Jurkat, Clone E6-1 (cell line): ENCODE results near the gene NPHP4.

Source experiments
- DNase-seq: peaks from one replicate; pipeline ENCODE4 v3.0.0-alpha.2; 2011; ENCODE audit warnings: low read depth, low spot score
- H3K4me3 ChIP-seq: 2 replicates; pipeline ENCODE4 v1.5.1; 2011; ENCODE audit warnings: mild to moderate bottlenecking, low read length, control low read depth, moderate library complexity

NPHP4 gene

DNA sequence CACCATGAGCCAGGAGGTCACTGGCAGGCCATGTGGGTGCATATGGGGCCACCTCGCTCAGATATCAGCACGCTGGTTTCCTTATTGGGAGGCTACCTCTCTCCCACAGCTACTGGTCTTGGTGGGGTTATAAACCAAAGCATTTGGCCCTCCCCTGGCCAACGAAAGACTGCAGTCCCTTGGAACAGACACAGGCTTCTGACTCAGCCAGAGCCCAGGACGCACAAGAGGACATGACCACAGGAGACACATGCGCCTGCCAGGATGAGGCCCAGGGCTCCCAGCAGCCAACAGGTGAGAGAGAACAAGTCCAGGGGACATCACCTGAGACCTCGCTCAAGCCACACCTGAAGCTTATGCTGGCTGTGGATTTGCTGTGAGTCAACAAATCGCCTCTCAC lies 13.8 kb downstream of the NPHP4 start:
- H3K4me3 ChIP-seq = no peak overlapping the region
- no peak for DNase-seq

DNA sequence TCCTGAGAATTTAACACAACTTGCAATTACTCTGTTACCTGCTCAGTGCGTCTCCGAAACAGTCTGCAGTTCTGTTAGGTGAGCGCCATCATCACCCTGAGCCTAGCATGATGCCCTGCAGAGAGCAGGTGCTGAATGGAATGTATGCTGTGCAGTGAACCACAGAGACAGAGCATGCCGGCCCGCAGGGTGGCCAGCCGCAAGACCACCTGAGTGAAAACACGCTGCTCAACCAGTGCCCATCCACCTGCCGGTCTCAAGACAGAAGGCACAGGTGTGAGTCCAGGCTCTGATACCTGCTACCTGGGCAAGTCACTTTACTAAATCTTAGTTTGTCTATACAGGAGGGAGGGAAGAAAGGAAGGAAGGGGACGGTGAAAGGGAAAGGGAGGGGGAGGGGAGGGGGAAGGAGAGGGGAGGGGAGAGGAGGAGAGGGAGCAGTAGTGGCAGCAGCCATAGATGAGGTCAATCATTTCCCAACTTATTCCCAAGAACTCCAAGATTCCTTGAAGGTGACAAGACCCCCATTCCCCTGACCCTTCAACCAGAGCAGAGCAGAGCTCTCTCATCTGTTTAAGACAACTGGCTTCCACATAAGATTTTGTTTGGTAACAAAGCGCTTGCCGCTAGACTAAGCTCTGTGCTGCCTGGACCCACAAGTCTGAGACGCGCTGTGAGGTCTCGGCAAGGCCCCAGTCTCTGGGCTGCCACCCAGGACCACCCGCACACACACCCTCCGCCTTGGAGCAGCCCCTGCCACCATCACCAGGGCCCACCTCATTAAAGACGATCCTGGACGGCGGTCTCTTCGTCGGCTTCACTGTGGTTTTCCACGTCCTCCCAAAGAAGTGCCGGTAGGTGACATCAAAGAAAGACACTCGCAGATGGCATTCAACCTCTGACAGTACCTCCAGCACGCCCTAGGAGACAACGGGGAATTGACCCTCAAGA lies 14.5 kb downstream of the NPHP4 start:
- DNase-seq = peak; percentile 65
- no peak overlapping the region for H3K4me3 ChIP-seq

GRCh38 chr1:5976726-5977493 lies 15.3 kb downstream of the NPHP4 start:
- DNase-seq = no peak

DNA sequence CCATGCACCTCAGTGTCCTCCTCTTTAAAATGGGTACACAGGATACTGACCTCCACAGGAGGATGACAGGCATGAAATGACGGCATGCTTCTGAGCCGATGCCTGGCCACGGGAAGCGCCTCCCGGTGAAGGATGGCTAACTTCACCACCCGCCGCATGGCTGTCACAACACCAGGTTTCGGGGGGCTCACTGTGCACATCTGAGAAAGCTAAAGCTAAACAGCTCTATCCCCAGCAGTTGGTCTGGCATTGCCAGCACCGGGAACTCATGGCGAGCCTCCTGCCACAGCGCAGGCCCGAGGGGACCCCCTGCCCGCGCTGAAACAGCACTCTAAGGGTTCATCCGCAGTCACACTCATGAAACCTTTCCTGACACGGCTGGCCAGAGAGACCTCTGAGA lies 16.0 kb downstream of the NPHP4 start:
- H3K4me3 ChIP-seq = peak overlapping the region; percentile 57
- DNase-seq = no peak

More at GRCh38 chr1:5976726-5977493, 15.3 kb downstream of the NPHP4 start:
- no peak overlapping the region for H3K4me3 ChIP-seq

DNA sequence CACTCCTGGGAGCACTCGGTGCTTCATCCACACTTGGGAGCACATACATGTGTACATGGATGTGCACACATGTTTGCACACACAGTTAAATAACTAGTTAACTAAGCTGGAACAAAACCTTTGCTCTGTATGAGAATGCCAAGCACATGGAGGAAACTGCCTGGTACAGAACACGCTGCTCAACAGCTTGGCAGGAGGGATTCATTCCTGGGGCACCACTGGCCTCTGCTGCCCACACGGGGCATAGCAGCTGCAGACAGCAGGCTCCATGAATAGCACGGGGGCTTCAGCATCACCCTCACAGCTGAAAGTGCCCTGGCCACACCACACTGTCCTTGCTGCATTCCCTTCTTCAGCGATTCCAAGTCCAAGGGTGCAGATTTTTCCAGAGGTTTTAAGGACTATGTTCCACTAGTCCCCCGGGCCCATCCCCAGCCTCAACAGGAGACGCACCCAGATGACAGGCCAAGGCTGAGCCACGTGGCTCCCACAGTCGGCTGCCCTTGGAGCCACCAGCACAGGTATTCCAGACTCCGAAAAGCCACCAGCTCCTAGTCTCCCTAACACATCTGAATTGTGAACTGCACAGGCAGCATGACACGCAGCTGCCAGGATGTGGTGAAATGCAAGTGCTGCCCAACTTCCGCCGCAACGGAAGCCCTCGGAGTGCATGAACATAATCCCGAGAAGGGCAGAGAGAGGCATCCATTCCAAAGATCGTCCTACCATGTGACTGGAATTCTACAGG lies 16.9 kb downstream of the NPHP4 start:
- H3K4me3 ChIP-seq = peak overlapping the region; percentile 57
- peak; percentile 96 for DNase-seq

DNA sequence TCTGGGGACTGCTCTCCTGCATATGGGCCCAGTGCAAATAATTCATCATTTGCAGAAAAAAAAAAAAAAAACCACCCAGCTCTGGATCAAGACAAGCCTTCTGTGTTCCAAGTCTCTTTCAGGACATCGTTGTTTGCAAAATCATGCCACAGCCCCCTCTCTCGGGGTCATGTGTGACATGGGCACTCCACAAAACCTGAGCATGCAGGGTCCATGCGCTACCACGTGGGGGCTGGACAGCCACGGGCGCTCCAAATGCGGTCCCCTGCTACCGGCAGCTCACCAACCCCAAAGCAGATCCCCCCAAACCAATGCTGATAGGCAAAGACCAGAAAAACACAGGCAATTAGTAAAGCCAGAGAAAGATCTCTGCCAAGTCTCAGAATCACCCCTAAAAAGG lies 17.6 kb downstream of the NPHP4 start:
- DNase-seq = no peak

GRCh38 chr1:5973771-5974170 lies 18.5 kb downstream of the NPHP4 start:
- DNase-seq = peak; percentile 71
- no peak overlapping the region for H3K4me3 ChIP-seq

More for the DNA sequence above, 17.6 kb downstream of the NPHP4 start:
- H3K4me3 ChIP-seq = peak overlapping the region; percentile 57

DNA sequence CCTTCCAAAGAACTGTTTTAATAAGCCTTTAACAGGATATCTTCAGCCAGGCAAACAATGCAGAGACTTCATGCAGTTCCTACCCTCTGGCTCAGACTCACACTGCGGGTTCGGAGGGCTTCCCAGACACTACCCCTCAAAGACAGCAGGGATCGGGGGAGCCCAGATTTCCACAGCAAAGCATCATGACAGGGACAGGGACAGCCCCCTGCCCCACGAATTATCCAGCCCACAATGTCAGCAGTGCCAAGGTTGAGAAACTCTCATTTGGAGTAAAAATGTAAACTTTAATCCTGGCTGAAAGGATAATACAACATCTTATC lies 20.1 kb downstream of the NPHP4 start:
- no peak for DNase-seq
- H3K4me3 ChIP-seq = no peak overlapping the region

- no peak for DNase-seq
- no peak overlapping the region for H3K4me3 ChIP-seq
Measured at GRCh38 chr1:5971471-5972197, 20.6 kb downstream of the NPHP4 start.

GRCh38 chr1:5970610-5971273 lies 21.5 kb downstream of the NPHP4 start:
- no peak for DNase-seq
- H3K4me3 ChIP-seq = no peak overlapping the region

DNA sequence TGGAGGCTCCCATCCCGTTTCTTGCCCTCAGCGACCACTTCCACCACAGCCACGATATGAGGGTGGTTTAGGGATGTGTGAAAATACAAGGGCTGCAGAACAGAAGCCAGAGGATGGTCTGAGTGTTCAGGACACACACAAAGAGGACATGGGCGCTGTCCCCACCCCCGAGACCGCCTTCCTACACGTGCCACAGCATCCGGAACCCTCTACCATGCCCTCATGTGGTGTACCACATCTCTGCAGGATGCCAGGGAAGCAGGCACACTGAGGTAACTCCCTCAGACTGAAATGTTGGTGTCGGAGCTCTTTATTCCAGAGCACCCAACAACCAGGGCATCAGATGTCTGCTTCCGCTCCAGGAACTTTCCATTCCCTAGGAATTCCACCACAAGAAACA lies 23.1 kb downstream of the NPHP4 start:
- peak; percentile 67 for DNase-seq
- no peak overlapping the region; the same call in 1 of the 2 replicates for H3K4me3 ChIP-seq

DNA sequence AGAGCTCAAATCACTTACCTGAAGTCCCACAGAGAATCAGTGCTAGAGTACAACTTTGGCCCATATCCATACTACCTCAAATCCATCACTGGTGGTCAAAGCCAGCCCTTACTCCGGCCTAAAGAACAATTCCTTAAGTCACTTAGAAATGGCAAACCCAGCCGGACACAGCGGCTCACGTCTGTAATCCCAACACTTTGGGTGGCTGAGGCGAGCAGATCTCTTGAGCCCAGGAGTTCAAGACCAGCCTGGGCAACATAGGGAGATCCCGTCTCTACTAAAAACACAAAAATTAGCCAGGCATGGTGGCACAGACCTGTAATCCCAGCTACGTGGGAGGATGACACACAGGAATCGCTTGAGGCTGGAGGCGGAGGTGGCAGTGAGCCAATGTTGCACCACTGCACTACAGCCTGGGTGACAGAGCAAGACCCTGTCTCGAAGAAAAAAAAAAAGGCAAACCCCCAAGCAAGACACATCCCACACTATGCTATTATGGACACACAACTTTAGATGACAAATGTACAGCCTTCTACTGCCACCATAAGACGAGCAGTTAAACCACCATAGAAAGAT lies 24.0 kb downstream of the NPHP4 start:
- H3K4me3 ChIP-seq = no peak overlapping the region

DNA sequence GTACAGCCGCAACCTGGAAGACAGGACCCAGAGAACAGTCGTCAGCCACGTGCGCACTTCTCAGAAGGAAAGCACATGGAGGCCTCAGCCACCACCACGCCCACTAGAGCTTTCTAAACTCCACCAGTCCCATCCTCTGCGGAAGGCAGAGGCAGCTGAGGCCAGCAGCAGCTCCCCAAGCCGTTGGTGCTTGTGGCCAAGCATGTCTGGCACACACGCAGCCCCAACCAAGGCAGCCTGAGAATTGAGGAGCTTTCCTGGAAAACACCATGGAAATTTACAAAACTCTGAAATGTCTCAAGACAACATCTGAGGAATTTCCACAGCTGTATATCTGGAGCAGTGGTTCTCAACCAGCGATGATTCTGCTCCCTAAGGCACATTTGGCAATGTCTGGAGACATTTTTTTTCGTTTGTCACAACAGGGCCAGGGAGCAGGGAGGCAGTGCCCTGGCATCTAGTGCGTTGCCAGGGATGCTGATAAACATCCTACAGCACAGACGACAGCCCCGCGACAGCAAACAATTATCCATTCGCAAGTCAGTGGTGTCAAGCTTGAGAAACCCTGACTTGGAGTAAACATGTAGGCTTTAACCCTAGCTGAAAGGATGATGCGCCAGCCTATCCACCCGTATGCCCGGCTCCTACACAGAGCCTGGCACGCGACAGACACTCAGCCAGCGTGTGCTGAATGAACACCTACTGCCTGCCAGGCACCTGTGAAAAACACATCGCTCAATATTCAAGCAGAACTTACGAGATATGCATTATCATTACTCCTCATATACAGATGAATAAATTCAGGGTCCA lies 24.7 kb downstream of the NPHP4 start:
- DNase-seq = no peak
- no peak overlapping the region for H3K4me3 ChIP-seq

More for the DNA sequence above, 24.0 kb downstream of the NPHP4 start:
- no peak for DNase-seq

GRCh38 chr1:5966543-5967205 lies 25.6 kb downstream of the NPHP4 start:
- DNase-seq = no peak
- no peak overlapping the region for H3K4me3 ChIP-seq

DNA sequence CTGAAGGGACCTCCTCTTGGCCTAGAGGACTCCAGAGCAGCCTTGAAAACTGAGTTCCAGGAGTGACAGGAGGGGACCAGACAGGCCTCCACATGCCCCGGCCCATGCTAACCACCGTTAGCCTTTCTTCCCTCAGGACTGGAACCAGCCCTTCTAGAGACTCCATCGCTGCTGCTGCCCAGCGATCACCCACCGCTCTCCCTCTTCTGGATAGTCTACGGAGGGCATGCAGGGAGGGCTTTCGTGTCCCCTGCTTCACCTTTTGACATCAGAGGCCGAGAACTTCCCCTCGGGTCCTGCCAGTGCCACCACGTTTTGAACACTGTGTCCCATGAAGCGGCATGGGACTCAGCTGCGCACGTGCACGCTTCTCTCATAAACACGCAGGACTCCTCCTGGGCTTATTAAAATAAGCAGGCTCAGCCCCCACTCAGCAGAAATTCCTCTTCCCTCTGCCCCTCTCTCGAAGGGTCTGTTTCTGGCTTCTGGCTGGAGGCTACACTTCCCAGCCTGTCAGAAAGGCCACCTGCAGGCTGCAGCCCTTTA lies 26.6 kb downstream of the NPHP4 start:
- no peak overlapping the region for H3K4me3 ChIP-seq
- no peak for DNase-seq

DNA sequence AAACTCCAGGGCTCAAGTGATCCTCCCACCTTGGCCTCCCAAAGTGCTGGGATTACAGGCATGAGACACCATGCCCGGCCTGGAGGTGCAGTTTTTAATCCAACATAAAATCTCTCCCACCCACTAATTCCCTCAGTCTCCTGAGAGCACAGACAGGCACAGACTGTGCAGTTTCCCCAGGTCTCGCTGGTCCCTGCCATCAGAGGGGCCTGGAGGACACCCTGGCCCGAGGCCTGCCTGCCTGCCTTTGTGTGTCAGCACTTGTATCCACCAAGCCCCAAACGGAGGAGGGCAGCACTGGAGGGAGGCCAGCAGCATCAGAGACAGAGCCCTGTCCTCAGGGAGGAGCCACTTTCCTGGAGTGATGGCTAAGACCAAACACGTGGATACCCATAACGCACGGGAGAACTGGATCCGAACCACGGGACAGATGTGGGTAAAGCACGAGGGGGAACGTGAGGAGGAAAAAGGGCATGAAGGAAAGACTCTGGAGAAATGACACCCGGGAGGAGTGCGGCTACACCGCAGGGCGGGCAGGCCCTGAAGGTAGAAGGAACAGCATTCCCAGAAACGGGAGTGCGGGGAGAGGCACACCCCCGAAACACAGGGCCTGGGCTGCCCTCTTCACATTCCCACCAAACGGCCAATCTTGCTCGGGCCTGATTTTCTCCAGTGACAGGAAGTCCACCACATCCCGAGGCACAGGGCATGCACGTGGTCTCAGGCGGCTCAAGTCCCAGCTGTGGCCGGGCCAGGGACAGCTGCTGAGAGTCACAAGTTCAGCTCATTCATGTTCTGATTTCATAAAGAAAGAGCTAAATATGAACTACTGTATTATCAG lies 29.7 kb downstream of the NPHP4 start:
- no peak overlapping the region for H3K4me3 ChIP-seq
- DNase-seq = no peak
